ENCODE results near the gene B4GALNT3.

Gene B4GALNT3

DNA sequence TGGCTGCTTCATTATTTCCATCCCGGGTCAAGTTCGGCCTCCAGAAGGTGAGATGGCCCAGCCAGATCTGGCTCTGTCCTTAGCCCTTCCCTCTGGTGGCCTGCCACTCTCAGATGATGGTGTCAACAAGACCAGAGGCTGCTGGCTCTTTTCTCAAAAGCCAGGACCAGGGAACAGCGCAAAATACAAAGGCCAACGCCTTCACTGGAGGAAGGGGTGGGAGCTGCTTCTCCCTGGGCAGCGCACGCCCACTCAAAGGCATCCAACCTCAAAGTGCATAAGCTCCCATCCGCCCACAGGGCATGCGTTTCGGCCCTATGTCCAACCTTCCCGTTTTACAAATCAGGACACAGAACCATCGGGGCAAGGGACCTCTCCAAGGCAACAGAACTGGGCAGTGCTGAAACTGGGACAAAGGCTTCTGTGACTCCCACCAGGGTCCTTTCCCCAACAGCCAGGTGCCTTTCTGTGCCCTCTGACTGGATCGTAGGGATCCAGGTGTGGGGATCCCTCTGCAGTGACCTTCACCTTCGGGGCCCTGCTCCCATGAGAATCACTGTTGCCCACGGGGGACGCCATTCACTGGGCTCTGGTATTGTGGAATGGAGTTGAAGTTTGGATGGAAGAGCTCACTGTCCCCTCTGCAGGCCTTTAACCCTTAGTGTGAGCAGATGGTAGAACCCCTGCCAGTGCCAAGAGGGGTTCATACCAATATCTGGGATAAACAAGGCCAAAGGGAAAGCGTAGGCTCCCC lies 126.8 kb downstream of the B4GALNT3 start:
- Histone ChIP-seq H3K9me2 (ENCODE audit: low read depth, low read length) (no peaks in the 10 kb centered on the region), H3K27ac (ENCODE audit: low read depth, low read length, poor library complexity, severe bottlenecking) (no peak overlapping the region), H3K4me1 (ENCODE audit: insufficient read depth, low read length, severe bottlenecking) (peaks cover 21% of the 10 kb centered on the region), H3K9ac (ENCODE audit: low read length) (no peak overlapping the region), H3K79me2 (ENCODE audit: insufficient read depth, low read length) (no peaks in the 10 kb centered on the region), H3K36me3 (ENCODE audit: insufficient read depth, low read length) (peaks cover 20% of the 10 kb centered on the region; the same call in 1 of the 2 replicates), H3K9me3 (ENCODE audit: low read length) (peaks cover 10% of the 10 kb centered on the region; the same call in 1 of the 2 replicates), H4K20me1 (ENCODE audit: insufficient read depth, low read length) (no peaks in the 10 kb centered on the region), H2AFZ (ENCODE audit: low read length) (no peak overlapping the region), H3K4me3 (ENCODE audit: low read depth, low read length, poor library complexity, severe bottlenecking) (no peak overlapping the region), H3F3A (ENCODE audit: insufficient read depth, low read length) (0 out of 2 replicates have a peak, but pooled peaks cover 3% of the 10 kb centered on the region), H3K27me3 (ENCODE audit: insufficient read depth, low read length) (no peaks in the 10 kb centered on the region), H3K4me2 (ENCODE audit: low read length) (no peak overlapping the region)
- TF ChIP-seq, protein P1, sequence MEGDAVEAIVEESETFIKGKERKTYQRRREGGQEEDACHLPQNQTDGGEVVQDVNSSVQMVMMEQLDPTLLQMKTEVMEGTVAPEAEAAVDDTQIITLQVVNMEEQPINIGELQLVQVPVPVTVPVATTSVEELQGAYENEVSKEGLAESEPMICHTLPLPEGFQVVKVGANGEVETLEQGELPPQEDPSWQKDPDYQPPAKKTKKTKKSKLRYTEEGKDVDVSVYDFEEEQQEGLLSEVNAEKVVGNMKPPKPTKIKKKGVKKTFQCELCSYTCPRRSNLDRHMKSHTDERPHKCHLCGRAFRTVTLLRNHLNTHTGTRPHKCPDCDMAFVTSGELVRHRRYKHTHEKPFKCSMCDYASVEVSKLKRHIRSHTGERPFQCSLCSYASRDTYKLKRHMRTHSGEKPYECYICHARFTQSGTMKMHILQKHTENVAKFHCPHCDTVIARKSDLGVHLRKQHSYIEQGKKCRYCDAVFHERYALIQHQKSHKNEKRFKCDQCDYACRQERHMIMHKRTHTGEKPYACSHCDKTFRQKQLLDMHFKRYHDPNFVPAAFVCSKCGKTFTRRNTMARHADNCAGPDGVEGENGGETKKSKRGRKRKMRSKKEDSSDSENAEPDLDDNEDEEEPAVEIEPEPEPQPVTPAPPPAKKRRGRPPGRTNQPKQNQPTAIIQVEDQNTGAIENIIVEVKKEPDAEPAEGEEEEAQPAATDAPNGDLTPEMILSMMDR (IDR thresholded peaks at IDR 0.05; ENCODE audit: low read length), result no peak
- no peak for TF ChIP-seq EZH2 (IDR thresholded peaks at IDR 0.05; ENCODE audit: borderline replicate concordance, low read length)

DNA sequence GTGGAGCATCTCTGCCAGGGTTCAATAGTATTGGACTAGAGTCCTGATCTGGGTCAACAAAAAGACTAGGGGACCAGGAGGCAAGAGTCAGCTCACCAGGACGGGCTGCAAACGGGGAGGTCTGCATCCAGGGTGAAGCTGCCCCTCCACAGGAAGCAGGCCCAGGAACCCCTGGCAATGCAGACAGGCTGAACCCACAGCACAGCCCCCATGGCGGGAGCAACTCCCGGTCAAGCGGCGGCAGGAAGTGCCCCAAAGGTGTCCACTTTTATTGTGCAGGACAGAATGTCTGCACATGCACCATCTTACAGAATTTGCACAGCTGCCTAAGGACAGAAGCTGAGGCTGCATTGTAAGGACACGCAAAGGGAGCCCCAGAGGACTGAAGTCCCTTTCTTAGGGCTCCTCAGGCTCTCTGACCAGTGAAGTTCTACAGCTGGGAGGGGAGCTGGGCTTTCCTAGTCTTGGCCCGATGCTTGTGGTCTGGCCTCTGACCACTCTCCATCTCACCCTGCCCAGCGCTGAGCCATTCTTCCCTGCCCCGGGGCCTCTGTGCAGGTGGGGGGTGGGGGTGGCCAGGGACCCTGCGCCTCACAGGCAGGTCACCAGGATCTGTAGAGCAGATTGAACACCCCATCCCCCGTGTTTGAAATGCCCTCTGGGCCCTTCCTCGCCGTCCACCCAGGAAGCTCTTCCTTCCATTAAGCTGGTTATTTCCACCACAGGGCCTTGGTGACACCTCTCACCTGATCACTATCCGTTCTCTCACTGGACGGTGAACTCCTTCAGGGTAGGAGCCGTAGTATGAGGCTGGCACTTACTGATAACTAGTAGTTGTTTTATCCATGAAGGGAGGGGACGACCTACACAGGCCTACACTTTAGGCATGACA lies 127.6 kb downstream of the B4GALNT3 start:
- no peak overlapping the region for H3K9ac ChIP-seq (ENCODE audit: low read length)
- H3K9me2 ChIP-seq (ENCODE audit: low read depth, low read length), result no peaks in the 10 kb centered on the region
- H3K79me2 ChIP-seq (ENCODE audit: insufficient read depth, low read length), result no peaks in the 10 kb centered on the region
- peaks cover 24% of the 10 kb centered on the region for H3K4me1 ChIP-seq (ENCODE audit: insufficient read depth, low read length, severe bottlenecking)
- no peak overlapping the region for H3K4me2 ChIP-seq (ENCODE audit: low read length)
- H3K4me3 ChIP-seq (ENCODE audit: low read depth, low read length, poor library complexity, severe bottlenecking), result no peak overlapping the region
- peaks cover 20% of the 10 kb centered on the region; the same call in 1 of the 2 replicates for H3K36me3 ChIP-seq (ENCODE audit: insufficient read depth, low read length)
- 0 out of 2 replicates have a peak, but pooled peaks cover 3% of the 10 kb centered on the region for H3F3A ChIP-seq (ENCODE audit: insufficient read depth, low read length)
- no peaks in the 10 kb centered on the region for H3K27me3 ChIP-seq (ENCODE audit: insufficient read depth, low read length)
- H2AFZ ChIP-seq (ENCODE audit: low read length), result no peak overlapping the region
- H3K27ac ChIP-seq (ENCODE audit: low read depth, low read length, poor library complexity, severe bottlenecking), result no peak overlapping the region
- peaks cover 10% of the 10 kb centered on the region; the same call in 1 of the 2 replicates for H3K9me3 ChIP-seq (ENCODE audit: low read length)
- H4K20me1 ChIP-seq (ENCODE audit: insufficient read depth, low read length), result no peaks in the 10 kb centered on the region
- TF ChIP-seq EZH2 (IDR thresholded peaks at IDR 0.05; ENCODE audit: borderline replicate concordance, low read length), result no peak
- TF ChIP-seq, protein P1 (IDR thresholded peaks at IDR 0.05; ENCODE audit: low read length), result no peak

DNA sequence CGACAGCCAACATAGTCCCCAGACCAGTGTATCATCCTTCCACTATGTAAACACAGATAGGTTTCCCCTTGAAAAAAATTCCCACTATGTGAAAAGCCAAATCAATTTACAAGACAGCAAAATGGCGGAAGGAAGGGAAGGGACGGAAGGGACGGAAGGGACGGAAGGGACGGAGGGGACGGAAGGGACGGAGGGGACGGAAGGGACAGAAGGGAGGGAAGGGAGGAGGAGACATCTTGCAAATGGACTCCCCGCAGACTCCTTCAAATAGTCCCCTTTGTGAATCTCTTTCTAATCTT lies 128.2 kb downstream of the B4GALNT3 start:
- H3F3A ChIP-seq (ENCODE audit: insufficient read depth, low read length), result 0 out of 2 replicates have a peak, but pooled peaks cover 3% of the 10 kb centered on the region
- no peak overlapping the region for H3K27ac ChIP-seq (ENCODE audit: low read depth, low read length, poor library complexity, severe bottlenecking)
- H3K27me3 ChIP-seq (ENCODE audit: insufficient read depth, low read length), result no peaks in the 10 kb centered on the region
- H3K36me3 ChIP-seq (ENCODE audit: insufficient read depth, low read length), result peaks cover 20% of the 10 kb centered on the region; the same call in 1 of the 2 replicates
- no peaks in the 10 kb centered on the region for H4K20me1 ChIP-seq (ENCODE audit: insufficient read depth, low read length)
- no peaks in the 10 kb centered on the region for H3K9me2 ChIP-seq (ENCODE audit: low read depth, low read length)
- no peak overlapping the region for H3K9ac ChIP-seq (ENCODE audit: low read length)
- H2AFZ ChIP-seq (ENCODE audit: low read length), result no peak overlapping the region
- H3K4me3 ChIP-seq (ENCODE audit: low read depth, low read length, poor library complexity, severe bottlenecking), result no peak overlapping the region
- H3K79me2 ChIP-seq (ENCODE audit: insufficient read depth, low read length), result no peaks in the 10 kb centered on the region
- peaks cover 24% of the 10 kb centered on the region for H3K4me1 ChIP-seq (ENCODE audit: insufficient read depth, low read length, severe bottlenecking)
- no peak overlapping the region for H3K4me2 ChIP-seq (ENCODE audit: low read length)
- H3K9me3 ChIP-seq (ENCODE audit: low read length), result peaks cover 10% of the 10 kb centered on the region; the same call in 1 of the 2 replicates
- no peak for TF ChIP-seq EZH2 (IDR thresholded peaks at IDR 0.05; ENCODE audit: borderline replicate concordance, low read length)
- TF ChIP-seq, protein P1 (IDR thresholded peaks at IDR 0.05; ENCODE audit: low read length), result no peak

Data from OCI-LY1 (cell line).